GM12878 (cell line): Measurements from ENCODE around the gene YWHAH. TPM values are rescaled to one million over a fixed set of nuclear protein-coding genes. Genes with fewer than 3 reads are reported as not detected.

Experiments used
- ATAC-seq: fragments of 200-7000 bp; cut with Tn5 transposase; 3 replicates; pipeline ENCODE4 v1.9.1; 2020; ENCODE audit warnings: mild to moderate bottlenecking, moderate library complexity
- BruUV-seq: library from RNA; stranded (reverse); fragments of 400-500 nt; replicated peaks from 2 replicates; lab custom pipeline; 2021; lab: Mats Ljungman, UMichigan
- CTCF ChIA-PET: fragments of 300-600 bp; sonication (Branson Sonifier 250); formaldehyde crosslinking; extraction: SDS; loops from one replicate; lab custom pipeline; 2021; ENCODE audit warnings: inconsistent platforms; lab: Yijun Ruan, JAX
- POLR2A ChIA-PET: fragments of 350-600 bp; formaldehyde crosslinking; extraction: SDS; loops from one replicate; lab custom pipeline; 2021; ENCODE audit warnings: inconsistent platforms; lab: Charles Lee
- RAD21 ChIA-PET: fragments of 300-600 bp; sonication (Branson Sonifier 250); formaldehyde crosslinking; loops from one replicate; lab custom pipeline; 2023; ENCODE audit warnings: antibody characterized with exemption; ENCODE audit not compliant: unreplicated experiment; lab: Charles Lee
- SMC1A ChIA-PET: fragments of 300-600 bp; sonication (Branson Sonifier 250); formaldehyde crosslinking; loops from one replicate; lab custom pipeline; 2023; ENCODE audit not compliant: unreplicated experiment, uncharacterized antibody; lab: Charles Lee
- DNase-seq: peaks from one replicate; pipeline ENCODE4 v3.0.0-alpha.2; 2011; ENCODE audit warnings: low read depth, low spot score
- FAIRE-seq: peaks from 3 replicates; lab custom pipeline; 2011; peaks lifted over from hg19 to GRCh38; lab: Jason Lieb, UNC
- H2AFZ ChIP-seq: 2 replicates; pipeline ENCODE4 v1.6.0; 2011; ENCODE audit warnings: low read depth, low read length, control low read depth; ENCODE audit not compliant: control insufficient read depth
- H3K27ac ChIP-seq: 2 replicates; pipeline ENCODE4 v1.5.1; 2011; ENCODE audit warnings: control low read depth; ENCODE audit not compliant: control insufficient read depth, insufficient read depth
- H3K27me3 ChIP-seq, 2 experiments: replicated peaks in 1 of 2; 2 replicates each; pipeline versions ENCODE4 v1.6.0 to v1.6.1; 2011; ENCODE audit warnings: low read length in 1 of 2; ENCODE audit not compliant: control insufficient read depth in 2 of 2, insufficient read depth in 2 of 2
- H3K36me3 ChIP-seq, 2 experiments: 2 replicates each; pipeline ENCODE4 v1.5.1; 2011; ENCODE audit warnings: low read length in 1 of 2; ENCODE audit not compliant: control insufficient read depth in 2 of 2, insufficient read depth in 2 of 2
- H3K4me1 ChIP-seq: 2 replicates; pipeline ENCODE4 v1.6.1; 2011; ENCODE audit warnings: mild to moderate bottlenecking, low read length, moderate library complexity, mixed read lengths; ENCODE audit not compliant: control insufficient read depth, insufficient read depth
- H3K4me2 ChIP-seq: 2 replicates; pipeline ENCODE4 v1.6.0; 2011; ENCODE audit warnings: control low read depth; ENCODE audit not compliant: control insufficient read depth, insufficient read depth
- H3K4me3 ChIP-seq: fragments of 200-600 bp; sonication (generic); 2 replicates; pipeline ENCODE4 v1.5.1; 2016
- H3K79me2 ChIP-seq: 2 replicates; pipeline ENCODE4 v1.6.0; 2011; ENCODE audit warnings: low read length; ENCODE audit not compliant: control insufficient read depth, insufficient read depth
- H3K9ac ChIP-seq: 2 replicates; pipeline ENCODE4 v1.8.0; 2011; ENCODE audit warnings: low read length, control low read depth, mixed read lengths; ENCODE audit not compliant: control insufficient read depth, insufficient read depth
- H3K9me3 ChIP-seq: replicated peaks from 3 replicates; pipeline ENCODE4 v1.5.1; 2011; ENCODE audit warnings: mild to moderate bottlenecking, low read length; ENCODE audit not compliant: control insufficient read depth, insufficient read depth
- H4K20me1 ChIP-seq: 2 replicates; pipeline ENCODE4 v1.6.0; 2011; ENCODE audit not compliant: control insufficient read depth, insufficient read depth
- CHD2 ChIP-seq: IDR thresholded peaks from 2 replicates; pipeline ENCODE4 v1.6.1; 2011; ENCODE audit warnings: low read depth, low read length, improper control_type of control experiment, borderline replicate concordance
- CREM ChIP-seq: IDR thresholded peaks from 2 replicates; pipeline ENCODE4 v1.6.1; 2014; ENCODE audit warnings: antibody characterized with exemption, low read depth
- CTCF ChIP-seq, 3 experiments: IDR thresholded peaks in 2 of 3; conservative IDR thresholded peaks in 1 of 3; 2 replicates each; pipeline ENCODE4 v1.5.1; 2011; ENCODE audit warnings: low read depth in 3 of 3, low read length in 3 of 3, mild to moderate bottlenecking in 3 of 3, control low read depth in 2 of 3, moderate library complexity in 2 of 3, inconsistent platforms in 1 of 3, mixed read lengths in 1 of 3; ENCODE audit not compliant: control insufficient read depth in 2 of 3, insufficient read depth in 1 of 3; ENCODE audit errors: extremely low read depth in 1 of 3
- ETV6 ChIP-seq, 2 experiments: fragments of 450-650 bp in 1 of 2; IDR thresholded peaks in 1 of 2; conservative IDR thresholded peaks in 1 of 2; 2 replicates each; pipeline ENCODE4 v1.6.1; 2014; ENCODE audit warnings: antibody characterized with exemption in 1 of 2, borderline replicate concordance in 1 of 2, low read depth in 1 of 2, mild to moderate bottlenecking in 1 of 2, moderate library complexity in 1 of 2
- IKZF1 ChIP-seq: fragments of 450-650 bp; conservative IDR thresholded peaks from 2 replicates; pipeline ENCODE4 v1.6.1; 2017; ENCODE audit warnings: antibody characterized with exemption, mild to moderate bottlenecking
- MYB ChIP-seq: fragments of 150-350 bp; IDR thresholded peaks from 2 replicates; pipeline ENCODE4 v1.6.1; 2014; ENCODE audit warnings: mild to moderate bottlenecking, low read depth, low read length, borderline replicate concordance
- RAD51 ChIP-seq: fragments of 450-650 bp; IDR thresholded peaks from 2 replicates; pipeline ENCODE4 v1.6.1; 2016; ENCODE audit warnings: moderate library complexity, mild to moderate bottlenecking, inconsistent platforms
- REST ChIP-seq: IDR thresholded peaks from 2 replicates; pipeline ENCODE4 v1.6.1; 2012; ENCODE audit warnings: mild to moderate bottlenecking, low read depth, low read length
- SMC3 ChIP-seq: IDR thresholded peaks from 2 replicates; pipeline ENCODE4 v1.6.1; 2011; ENCODE audit warnings: low read length, improper control_type of control experiment, borderline replicate concordance
- ZBTB40 ChIP-seq: fragments of 450-650 bp; IDR thresholded peaks from 2 replicates; pipeline ENCODE4 v1.6.1; 2016; ENCODE audit warnings: mild to moderate bottlenecking, moderate library complexity, borderline replicate concordance
- WGBS: methylation state at CpG from one replicate; pipeline ENCODE4 v1.1.6; 2016; ENCODE audit warnings: low lambda C conversion rate; ENCODE audit not compliant: insufficient replicate concordance, insufficient coverage; ENCODE audit errors: missing lambda C conversion rate; 5-methylcytosine and 5-hydroxymethylcytosine counted together
- in situ Hi-C: fragments of 300-500 bp; cut with MboI; formaldehyde crosslinking; loops from 9 replicates; pipeline ENCODE4 v1.14.3; 2018; ENCODE audit warnings: mixed read lengths
- intact Hi-C: fragments of 100-400 bp; cut with micrococcal nuclease; formaldehyde crosslinking; loops from one replicate; pipeline ENCODE4 v1.14.2; 2022; ENCODE audit not compliant: unreplicated experiment
- polyA plus RNA-seq, 11 experiments: library from polyadenylated mRNA; depleted of rRNA in 4 of 11; unstranded in 6 of 11; stranded (reverse) in 5 of 11; fragments of >200 nt; fragmentation: Nextera tagmentation in 4 of 11; fragmentation: Illumina TruSeq in 1 of 11; extraction: Ambion mirVana in 4 of 11; extraction: Trizol in 1 of 11; gene quantifications; 1 replicate in 1 of 11; 2 replicates in 10 of 11; pipeline versions ENCODE4 v1.2.1 to v1.2.3, GENCODE V29; 2011 to 2016; ENCODE audit warnings: inconsistent platforms in 2 of 11, missing spikeins in 2 of 11, low read depth in 1 of 11
- total RNA-seq, 4 experiments: library from RNA; depleted of rRNA in 3 of 4; stranded (reverse); fragments of >200 nt in 3 of 4; fragmentation: Illumina TruSeq in 1 of 4; extraction: Trizol in 1 of 4; gene quantifications; 2 replicates each; pipeline versions ENCODE4 v1.2.1 to v1.2.3, GENCODE V29; 2013 to 2021
- TF ChIP-seq, protein P1 (sequence below): fragments of 450-650 bp; IDR thresholded peaks from 2 replicates; pipeline ENCODE4 v1.6.1; 2017; ENCODE audit warnings: borderline replicate concordance

YWHAH gene
- total and polyA plus RNA-seq, 10 of the 15 experiments (the other 5 are each of a cell fraction or from before 2014, with no cell fraction given), result 34.2 to 197 (median 115) TPM

DNA sequence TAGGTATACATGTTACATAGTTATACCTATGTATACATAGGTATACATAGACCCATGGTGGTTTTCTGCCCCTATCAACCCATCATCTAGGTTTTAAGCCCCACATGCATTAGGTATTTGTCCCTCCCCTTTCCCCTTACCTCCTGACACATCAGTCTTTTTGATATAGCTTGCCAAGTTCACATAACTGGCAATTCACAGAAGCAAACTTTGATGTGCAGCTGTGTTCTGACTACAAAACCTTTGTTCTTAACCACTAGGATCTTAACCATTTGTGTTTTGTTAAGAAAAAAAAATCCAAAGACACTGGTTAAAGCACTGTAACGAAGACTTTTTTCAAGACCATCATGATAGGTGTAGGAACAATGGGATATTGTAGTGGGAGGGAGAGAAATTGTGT, 55.8 kb downstream of the YWHAH start:
- ATAC-seq (no peak), DNase-seq (no peak), FAIRE-seq (no peak)
- TF ChIP-seq IKZF1 (no peak), SMC3 (no peak), CREM (no peak), CHD2 (no peak), ETV6 (conservative IDR thresholded peaks at IDR 0.05 in 1 of 2, IDR thresholded peaks at IDR 0.05 in 1 of 2; ENCODE audit: borderline replicate concordance in 1 of 2, low read depth in 1 of 2) (no peak), CTCF (IDR thresholded peaks at IDR 0.05 in 2 of 3, conservative IDR thresholded peaks at IDR 0.05 in 1 of 3; ENCODE audit: control insufficient read depth in 2 of 3, extremely low read depth in 1 of 3, insufficient read depth in 1 of 3, low read depth in 3 of 3, low read length in 3 of 3) (no peak), REST (no peak), MYB (no peak), ZBTB40 (no peak), RAD51 (no peak)
- TF ChIP-seq, protein P1, sequence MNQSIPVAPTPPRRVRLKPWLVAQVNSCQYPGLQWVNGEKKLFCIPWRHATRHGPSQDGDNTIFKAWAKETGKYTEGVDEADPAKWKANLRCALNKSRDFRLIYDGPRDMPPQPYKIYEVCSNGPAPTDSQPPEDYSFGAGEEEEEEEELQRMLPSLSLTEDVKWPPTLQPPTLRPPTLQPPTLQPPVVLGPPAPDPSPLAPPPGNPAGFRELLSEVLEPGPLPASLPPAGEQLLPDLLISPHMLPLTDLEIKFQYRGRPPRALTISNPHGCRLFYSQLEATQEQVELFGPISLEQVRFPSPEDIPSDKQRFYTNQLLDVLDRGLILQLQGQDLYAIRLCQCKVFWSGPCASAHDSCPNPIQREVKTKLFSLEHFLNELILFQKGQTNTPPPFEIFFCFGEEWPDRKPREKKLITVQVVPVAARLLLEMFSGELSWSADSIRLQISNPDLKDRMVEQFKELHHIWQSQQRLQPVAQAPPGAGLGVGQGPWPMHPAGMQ, result no peak
- no peaks in the 10 kb centered on the region for H4K20me1 ChIP-seq
- no peaks in the 10 kb centered on the region for H3K4me1 ChIP-seq
- ChIA-PET POLR2A (no interaction called here), SMC1A (interaction anchor here (0.6 kb wide), 1 partner anchor 943 kb away, joined by 4 read pairs; no protein-coding TSS in a partner anchor), RAD21 (no interaction called here), CTCF (no interaction called here)
- H3K27me3 ChIP-seq, result no peaks in the 10 kb centered on the region
- no peak overlapping the region for H3K27ac ChIP-seq
- no peak overlapping the region for H2AFZ ChIP-seq
- H3K79me2 ChIP-seq, result no peaks in the 10 kb centered on the region
- intact Hi-C loops, result no loop called here
- H3K4me2 ChIP-seq, result no peak overlapping the region
- no peaks in the 10 kb centered on the region for H3K36me3 ChIP-seq
- WGBS, result 0% methylated on average over 1 of the region's 1 CpG
- in situ Hi-C loops, result no loop called here
- no TSS peak for BruUV-seq
- H3K9me3 ChIP-seq, result no peaks in the 10 kb centered on the region
- H3K4me3 ChIP-seq, result no peak overlapping the region
- no peak overlapping the region for H3K9ac ChIP-seq
